Measurements from ENCODE around the gene SP1.
"Not testable (repeated sequence)": the region's sequence is repeated elsewhere in the genome, so short reads cannot be mapped to it uniquely, and the experiment has no call there.

SP1 gene

DNA sequence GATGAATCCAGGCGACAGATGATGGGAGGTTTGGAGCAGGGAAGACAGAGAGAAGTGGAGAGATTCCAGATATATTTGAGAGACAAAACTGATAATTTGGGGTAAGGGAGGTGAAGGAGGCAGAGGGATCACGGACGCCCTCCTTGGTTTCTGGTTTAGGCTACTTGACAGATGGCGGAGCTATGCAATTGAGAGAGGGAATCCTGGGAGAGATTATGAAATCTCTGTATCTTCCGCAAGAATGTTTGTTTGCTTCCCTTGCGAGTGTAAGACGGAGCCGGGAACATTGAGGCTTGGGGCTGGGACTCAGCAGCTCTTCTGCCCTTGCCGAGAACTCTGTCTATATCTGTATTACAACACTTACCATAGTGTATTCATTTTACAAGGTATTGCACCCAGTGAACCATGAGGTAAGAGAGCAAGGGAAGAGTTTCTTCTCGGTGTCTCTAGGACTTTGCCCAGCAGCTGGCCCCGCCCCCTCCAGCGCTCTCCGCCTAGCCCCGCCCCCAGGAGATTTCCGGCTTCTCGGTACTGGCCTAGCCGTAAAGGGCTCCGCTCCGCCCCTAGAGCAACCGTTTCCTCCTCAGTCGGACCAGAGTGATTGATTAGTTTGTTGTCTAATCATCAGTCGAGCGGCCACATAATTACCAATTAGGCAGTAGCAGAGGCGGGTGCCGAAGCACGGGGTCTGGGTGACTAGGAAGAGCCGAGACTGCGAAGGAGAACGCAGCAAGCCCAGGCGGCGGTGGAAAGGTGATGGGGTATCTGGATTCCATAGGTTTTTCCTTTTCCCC, 61.3 kb downstream of the SP1 start, which contains the start of gene PRR13:
Gene PRR13 (plus strand): TSS at position 695 of the 794 bp plus-strand sequence. CDS start 981 bp downstream, outside the sequence.
- no peak for TF ChIP-seq CTCF (IDR thresholded peaks at IDR 0.05; ENCODE audit: low read depth, low read length, missing control alignments)
- peak; percentile 97 for DNase-seq (ENCODE audit: extremely low read depth, low read depth)

GRCh38 chr12:53443955-53444354, 64.0 kb downstream of the SP1 start:
- DNase-seq (ENCODE audit: extremely low read depth, low read depth) = no peak
- no peak for TF ChIP-seq CTCF (IDR thresholded peaks at IDR 0.05; ENCODE audit: low read depth, low read length, missing control alignments)
- H3K4me3 ChIP-seq (replicated peaks; ENCODE audit: low read depth, low read length) = no peak overlapping the region

More for the DNA sequence above, 61.3 kb downstream of the SP1 start, which contains the start of gene PRR13:
- H3K4me3 ChIP-seq (replicated peaks; ENCODE audit: low read depth, low read length) = peak within 1 kb of the TSS; percentile 99

- not testable (repeated sequence) for H3K4me3 ChIP-seq (replicated peaks; ENCODE audit: low read depth, low read length); DNase-seq (ENCODE audit: extremely low read depth, low read depth)
Measured at GRCh38 chr12:53444593-53445325, 64.8 kb downstream of the SP1 start.

- DNase-seq (ENCODE audit: extremely low read depth, low read depth) = no peak
- H3K4me3 ChIP-seq (replicated peaks; ENCODE audit: low read depth, low read length) = no peak overlapping the region
- no peak for TF ChIP-seq CTCF (IDR thresholded peaks at IDR 0.05; ENCODE audit: low read depth, low read length, missing control alignments)
Measured at GRCh38 chr12:53450936-53451335, 71.0 kb downstream of the SP1 start.

DNA sequence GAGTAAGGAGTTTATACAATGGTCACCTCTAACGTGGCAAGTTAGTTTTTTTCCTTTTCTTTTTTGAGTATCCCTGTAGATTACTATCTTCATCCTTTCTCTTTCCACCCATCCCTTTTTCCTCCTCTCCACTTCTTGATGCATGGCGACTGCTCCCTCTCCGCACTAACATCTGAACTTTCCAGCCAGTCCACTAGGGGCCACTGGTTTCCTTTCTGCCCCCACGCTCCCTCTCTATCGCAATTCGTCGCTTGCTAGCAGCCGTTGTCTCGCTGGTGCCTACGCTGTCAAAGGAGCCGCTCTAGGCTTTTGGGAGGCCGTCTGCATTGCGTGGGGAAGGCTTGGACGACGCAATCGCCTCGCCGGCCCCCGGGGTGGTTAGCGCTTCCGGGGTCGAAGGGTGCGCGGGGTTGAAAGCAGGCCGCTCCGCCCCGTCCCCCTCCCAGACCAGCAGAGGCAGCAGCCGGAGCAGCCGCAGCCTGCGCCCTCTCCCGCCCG, 71.7 kb downstream of the SP1 start, which contains the start of gene PCBP2:
Gene PCBP2 (plus strand): TSS at position 442 of the 498 bp plus-strand sequence. CDS start 2,699 bp downstream, outside the sequence.
- peak; percentile 83 for TF ChIP-seq CTCF (IDR thresholded peaks at IDR 0.05; ENCODE audit: low read depth, low read length, missing control alignments)
- DNase-seq (ENCODE audit: extremely low read depth, low read depth) = peak; percentile 98
- H3K4me3 ChIP-seq (replicated peaks; ENCODE audit: low read depth, low read length) = peak within 1 kb of the TSS; percentile 69

DNA sequence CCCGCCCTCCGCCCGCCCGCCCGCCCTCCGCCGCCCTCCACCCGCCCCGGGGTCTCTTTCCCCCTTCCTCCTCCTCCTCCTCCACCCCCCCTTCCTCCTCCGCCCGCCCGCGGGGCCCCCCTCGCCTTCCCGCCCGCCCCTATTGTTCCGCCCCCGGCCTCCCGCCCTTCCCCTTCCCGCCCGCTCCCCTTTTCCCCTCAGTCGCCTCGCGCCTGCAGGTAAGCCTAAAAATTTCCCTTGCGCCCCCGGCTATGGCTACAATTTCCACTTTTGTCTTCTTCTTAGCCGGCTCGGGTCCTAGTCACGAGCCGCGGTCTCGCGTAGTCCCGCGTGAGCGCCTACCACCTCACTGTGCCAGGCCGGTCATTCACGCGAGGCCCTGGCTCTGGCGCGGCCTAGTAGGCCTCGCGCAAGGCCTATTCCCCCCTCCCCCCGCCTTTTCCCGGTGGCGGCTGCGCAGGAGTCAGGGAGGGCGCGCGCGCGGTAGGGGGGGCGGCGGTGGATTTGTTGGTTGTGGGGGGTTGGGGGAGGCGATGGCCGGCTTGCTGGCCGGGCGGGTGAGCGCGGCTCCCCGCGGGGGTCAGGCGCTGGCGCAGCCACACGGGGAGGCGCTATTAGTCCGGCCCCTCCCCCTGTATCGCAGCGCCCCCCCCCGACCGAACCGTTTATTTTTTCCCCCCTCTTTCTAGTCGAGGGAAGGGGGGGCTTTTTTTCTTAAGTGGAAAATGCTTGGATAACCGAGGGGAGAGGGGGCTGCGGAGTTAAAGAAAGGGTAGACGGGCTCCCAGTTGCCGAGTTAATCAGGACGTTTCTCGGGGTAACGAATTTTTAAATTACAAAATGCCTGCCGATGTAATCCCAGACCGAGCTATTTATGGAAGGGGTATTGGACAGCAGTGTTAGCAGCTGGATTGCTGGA, 72.4 kb downstream of the SP1 start:
- TF ChIP-seq CTCF (IDR thresholded peaks at IDR 0.05; ENCODE audit: low read depth, low read length, missing control alignments) = peak; percentile 10
- DNase-seq (ENCODE audit: extremely low read depth, low read depth) = no peak
- peak overlapping the region; percentile 69 for H3K4me3 ChIP-seq (replicated peaks; ENCODE audit: low read depth, low read length)
